ENCODE measurements around the gene PHKG2. TPM values are rescaled to one million over a fixed set of nuclear protein-coding genes. Genes with fewer than 3 reads are reported as not detected.

Gene PHKG2
- total and polyA plus RNA-seq, 10 donors, result 28.5 to 51.6 (median 34.5) TPM

- Histone ChIP-seq H3K4me1 (peaks cover 3 to 44% (median 21%) of the 10 kb centered on the region in 6 donors), H3K4me3 (no peak overlapping the region), H3K27ac (peak overlapping the region in 2 of 8 donors; percentile 16 to 75), H3K36me3 (peaks cover 13 to 100% (median 87%) of the 10 kb centered on the region in 6 donors), H3K9me3 (no peaks in the 10 kb centered on the region), H3K27me3 (replicated peaks in 1 of 7) (no peaks in the 10 kb centered on the region)
- DNase-seq, result no peak
- intact Hi-C loops (cut with DNase I; ENCODE audit: low total_unique reads), result loop anchor here (10.0 kb wide), 1 partner anchor 52 kb away; no protein-coding TSS in a partner anchor
- 82 to 93% (median 91%) methylated on average over 10 of the region's 10 CpGs for WGBS, 5 donors
- TF ChIP-seq POLR2AphosphoS5 (IDR thresholded peaks at IDR 0.05) (no peak), CTCF (IDR thresholded peaks at IDR 0.05 in 8 of 11, conservative IDR thresholded peaks at IDR 0.05 in 3 of 11) (no peak), POLR2A (IDR thresholded peaks at IDR 0.05) (no peak)
Observed at GRCh38 chr16:30722916-30723315, 25.3 kb upstream of the PHKG2 start.

GRCh38 chr16:30723725-30724355 lies 24.4 kb upstream of the PHKG2 start:
- peak overlapping the region in 3 of 8 donors; percentile 48 to 75 (median 74) for H3K27ac ChIP-seq
- no peak for TF ChIP-seq POLR2A (IDR thresholded peaks at IDR 0.05)
- peak in 1 of 3 donors; percentile 19 for TF ChIP-seq POLR2AphosphoS5 (IDR thresholded peaks at IDR 0.05)
- WGBS, 5 donors, result 91 to 96% (median 93%) methylated on average over 12 of the region's 12 CpGs

GRCh38 chr16:30724641-30725417 lies 23.4 kb upstream of the PHKG2 start:
- H3K27ac ChIP-seq, result peak overlapping the region in 7 of 8 donors; percentile 35 to 75 (median 48)
- TF ChIP-seq POLR2AphosphoS5 (IDR thresholded peaks at IDR 0.05) (peak; percentile 13 to 77 (median 53)), POLR2A (IDR thresholded peaks at IDR 0.05) (no peak)
- peak; percentile 76 for DNase-seq

More at GRCh38 chr16:30723725-30724355, 24.4 kb upstream of the PHKG2 start:
- H3K9me3 ChIP-seq, result no peaks in the 10 kb centered on the region
- intact Hi-C loops (cut with DNase I; ENCODE audit: low total_unique reads), result loop anchor here (10.0 kb wide), 1 partner anchor 51 kb away; no protein-coding TSS in a partner anchor
- H3K27me3 ChIP-seq (replicated peaks in 1 of 7), result no peaks in the 10 kb centered on the region
- peaks cover 3 to 46% (median 25%) of the 10 kb centered on the region in 6 donors for H3K4me1 ChIP-seq
- DNase-seq, result no peak
- H3K4me3 ChIP-seq, result no peak overlapping the region
- H3K36me3 ChIP-seq, result peaks cover 13 to 100% (median 81%) of the 10 kb centered on the region in 6 donors

GRCh38 chr16:30725418-30725792 lies 22.8 kb upstream of the PHKG2 start:
- DNase-seq, result no peak
- no peaks in the 10 kb centered on the region for H3K9me3 ChIP-seq
- 82 to 95% (median 92%) methylated on average over 3 of the region's 3 CpGs for WGBS, 5 donors
- peaks cover 13 to 100% (median 82%) of the 10 kb centered on the region in 6 donors for H3K36me3 ChIP-seq
- peaks cover 3 to 51% (median 25%) of the 10 kb centered on the region in 6 donors for H3K4me1 ChIP-seq
- TF ChIP-seq POLR2A (IDR thresholded peaks at IDR 0.05) (no peak), CTCF (IDR thresholded peaks at IDR 0.05 in 8 of 11, conservative IDR thresholded peaks at IDR 0.05 in 3 of 11) (no peak), POLR2AphosphoS5 (IDR thresholded peaks at IDR 0.05) (no peak)
- intact Hi-C loops (cut with DNase I; ENCODE audit: low total_unique reads), result loop anchor here (10.0 kb wide), 1 partner anchor 49 kb away; no protein-coding TSS in a partner anchor
- no peak overlapping the region for H3K4me3 ChIP-seq
- peak overlapping the region in 7 of 8 donors; percentile 35 to 75 (median 48) for H3K27ac ChIP-seq
- H3K27me3 ChIP-seq (replicated peaks in 1 of 7), result no peaks in the 10 kb centered on the region

More at GRCh38 chr16:30724641-30725417, 23.4 kb upstream of the PHKG2 start:
- H3K4me3 ChIP-seq, result peak overlapping the region in 1 of 8 donors; percentile 17
- intact Hi-C loops (cut with DNase I; ENCODE audit: low total_unique reads), result loop anchor here (10.0 kb wide), 1 partner anchor 50 kb away; no protein-coding TSS in a partner anchor
- H3K4me1 ChIP-seq, result peaks cover 3 to 51% (median 25%) of the 10 kb centered on the region in 6 donors
- H3K9me3 ChIP-seq, result no peaks in the 10 kb centered on the region
- WGBS, 5 donors, result 53 to 66% (median 57%) methylated on average over 23 of the region's 23 CpGs
- peaks cover 13 to 100% (median 82%) of the 10 kb centered on the region in 6 donors for H3K36me3 ChIP-seq
- no peaks in the 10 kb centered on the region for H3K27me3 ChIP-seq (replicated peaks in 1 of 7)

Data from spleen (tissue), 11 donors.